Activated CD8-positive, alpha-beta memory T cell treated with anti-CD3 and anti-CD28 coated beads, Interleukin-2, amount 50 U/mL, for 24 hours (primary cell): ENCODE results near the gene PKP2.

Experiments used
- DNase-seq: peaks from one replicate; pipeline ENCODE4 v3.0.0-alpha.2; 2020; ENCODE audit errors: extremely low read depth

PKP2 gene

DNA sequence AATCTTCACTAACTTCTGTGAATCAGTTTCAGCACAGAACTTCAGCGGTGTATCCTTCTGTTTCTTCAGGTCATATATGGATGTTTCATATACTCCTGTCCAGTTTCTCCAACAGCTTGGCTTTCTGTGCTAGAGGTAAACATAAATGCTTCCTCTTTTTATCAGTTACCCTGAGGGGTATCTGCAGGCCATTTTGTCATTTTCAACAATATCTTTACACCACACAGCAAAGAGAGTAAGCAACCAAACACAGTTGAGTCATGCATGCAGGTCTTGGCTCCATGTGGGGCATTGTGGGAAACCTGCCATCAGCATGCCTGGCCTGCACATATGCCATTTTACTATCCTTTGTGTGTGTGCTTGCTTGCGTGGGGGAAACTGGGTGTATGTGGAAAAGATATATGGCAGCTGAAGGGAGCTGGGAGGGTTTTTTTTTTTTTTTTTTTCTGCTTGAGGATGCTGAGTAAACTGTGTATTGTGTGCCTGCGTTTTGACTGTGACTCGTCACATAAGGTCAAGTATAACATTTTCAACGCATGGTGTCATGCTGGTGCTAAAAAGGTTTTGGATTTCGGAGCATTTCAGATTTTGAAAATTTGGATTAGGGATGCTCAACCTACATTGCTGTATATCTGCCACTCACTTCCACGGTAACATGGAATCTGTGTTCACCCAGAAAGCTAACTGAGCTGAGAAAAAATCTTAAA lies 84.7 kb downstream of the PKP2 start:
- DNase-seq: no peak

DNA sequence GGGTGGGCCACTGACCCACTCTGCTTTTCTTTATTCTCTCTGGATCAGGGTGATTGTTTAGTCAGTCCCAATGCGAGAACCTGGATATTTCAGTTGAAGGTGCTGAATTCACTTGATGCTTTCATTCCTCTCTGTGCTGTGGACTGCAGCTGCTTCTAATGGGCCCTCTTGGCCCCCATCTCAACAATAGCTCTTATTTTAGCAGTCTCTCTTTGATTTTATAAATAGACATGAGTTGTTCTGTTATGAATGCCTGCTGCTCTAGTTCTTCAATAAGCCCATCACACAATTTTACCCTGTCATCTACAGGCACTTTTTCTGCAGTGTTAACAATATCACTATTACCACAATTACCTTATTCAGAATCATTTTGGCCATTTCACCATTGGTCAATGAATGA lies 86.7 kb downstream of the PKP2 start:
- DNase-seq: no peak

DNA sequence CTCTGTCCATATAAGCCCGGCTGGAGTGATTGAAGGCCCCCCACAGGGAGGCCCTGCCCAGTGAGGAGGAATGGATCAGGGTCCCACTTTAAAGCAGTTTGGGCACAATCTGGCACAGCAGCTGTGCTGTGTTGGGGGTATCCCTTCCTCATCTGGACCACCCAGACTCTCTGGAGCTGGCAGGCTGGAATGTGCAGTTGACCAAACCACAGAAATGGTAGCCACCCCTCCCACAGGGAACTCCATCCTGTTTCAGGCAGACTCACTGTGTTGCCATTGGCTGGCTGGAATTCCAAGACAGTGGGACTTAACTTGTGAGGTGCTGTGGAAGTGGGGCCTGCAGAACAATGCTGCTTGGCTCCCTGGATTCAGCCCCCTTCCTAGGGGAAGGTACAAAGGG lies 87.4 kb downstream of the PKP2 start:
- no peak for DNase-seq

DNA sequence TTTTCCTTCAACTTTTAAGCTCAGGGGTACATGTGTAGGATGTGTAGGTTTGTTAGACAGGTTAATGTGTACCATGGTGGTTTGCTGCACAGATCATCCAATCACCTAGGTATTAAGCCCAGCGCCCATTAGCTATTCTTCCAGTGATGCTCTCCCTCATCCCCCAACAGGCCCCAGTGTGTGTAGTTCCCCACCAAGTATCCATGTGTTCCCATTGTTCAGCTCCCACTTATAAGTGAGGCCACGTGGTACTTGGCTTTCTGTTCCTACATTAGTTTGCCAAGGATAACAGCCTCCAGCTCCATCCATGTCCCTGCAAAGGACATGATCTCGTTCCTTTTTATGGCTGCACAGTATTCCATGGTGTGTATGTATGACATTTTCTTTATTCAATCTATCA lies 92.3 kb downstream of the PKP2 start:
- DNase-seq: no peak

DNA sequence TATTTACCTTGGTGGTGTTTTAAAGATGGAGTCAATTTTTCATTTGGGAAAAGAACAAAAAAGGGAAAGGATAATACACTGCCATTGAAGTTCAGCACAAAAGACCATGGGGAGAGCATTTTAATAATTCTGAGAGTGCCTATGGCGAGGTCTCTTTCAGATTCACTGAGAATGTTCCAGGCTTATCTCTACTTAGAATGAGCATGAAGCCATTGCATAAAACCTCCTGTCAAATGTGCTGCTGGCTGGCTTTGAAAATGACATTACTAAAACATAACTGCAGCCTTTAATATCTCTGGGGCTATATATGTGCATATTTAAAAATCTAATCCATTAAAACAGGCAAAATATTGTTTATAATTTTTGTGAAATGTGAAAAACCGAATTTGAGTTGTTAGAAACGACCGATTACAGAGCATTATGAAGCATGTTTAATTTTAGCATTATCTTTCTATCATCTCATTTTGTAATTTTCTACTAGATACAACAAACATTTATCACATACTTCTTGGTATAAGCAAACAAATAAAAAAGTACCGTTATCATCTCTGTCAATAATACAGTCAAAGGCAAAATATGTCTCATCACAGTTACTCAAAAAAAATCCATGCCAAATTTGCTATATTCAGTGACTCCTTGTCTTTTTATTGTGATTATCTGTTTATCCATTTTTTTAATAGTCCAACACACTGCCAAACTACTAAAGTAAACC lies 95.2 kb downstream of the PKP2 start:
- DNase-seq: no peak

DNA sequence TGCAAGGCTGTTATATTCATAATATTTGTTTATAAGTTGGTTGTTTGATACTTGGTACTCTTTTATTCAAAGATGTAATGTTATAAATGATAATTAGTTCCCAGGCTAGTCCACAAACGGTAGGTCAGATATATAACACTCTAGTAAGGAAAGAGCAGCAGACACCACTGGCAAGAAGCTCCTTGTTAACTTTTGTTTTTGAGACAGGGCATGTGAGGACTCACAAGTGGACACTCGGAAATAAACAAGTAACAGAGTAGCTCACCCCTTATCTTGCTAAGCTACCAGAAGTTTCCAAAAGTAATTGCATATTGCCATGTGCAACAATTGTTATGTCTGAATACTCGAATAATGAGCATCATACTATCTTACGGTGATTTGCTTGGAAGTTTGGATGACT lies 102.3 kb downstream of the PKP2 start:
- no peak for DNase-seq

DNA sequence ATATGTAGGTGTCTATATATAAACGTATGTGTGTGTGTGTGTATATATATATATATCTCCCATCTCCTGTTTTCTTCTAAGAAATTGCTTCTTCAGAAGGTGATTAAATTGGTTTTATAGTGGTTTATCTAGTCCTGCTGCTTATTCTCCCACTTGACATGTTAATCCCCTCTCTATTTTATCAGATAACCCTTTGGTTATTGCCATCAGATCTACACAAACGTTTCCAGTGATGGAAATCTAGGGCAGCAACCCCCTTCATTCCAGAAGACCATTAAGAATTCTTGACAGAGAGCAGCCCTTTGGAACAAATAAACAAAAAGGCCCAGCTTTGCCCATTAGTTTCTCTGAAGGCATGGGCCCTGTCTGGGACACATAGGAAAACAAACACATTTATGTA lies 106.7 kb downstream of the PKP2 start:
- no peak for DNase-seq

DNA sequence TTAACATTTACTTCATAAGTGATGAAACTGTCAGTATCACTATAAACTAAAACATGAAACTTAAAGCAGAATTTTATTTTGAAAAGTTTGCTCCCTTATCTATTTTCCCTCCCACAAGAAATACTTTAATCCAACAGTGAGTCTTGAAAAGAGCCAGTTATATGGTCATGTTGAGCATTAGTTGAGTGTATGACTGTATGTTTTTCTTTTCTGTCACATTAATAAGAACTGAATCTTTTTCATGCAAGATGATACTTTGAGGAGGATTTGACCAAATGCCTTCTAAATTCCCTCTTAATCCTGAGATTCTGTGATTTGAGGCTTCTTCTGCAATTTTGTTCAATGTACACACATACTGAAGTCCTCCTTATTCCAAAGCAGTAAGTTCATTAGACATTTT lies 107.1 kb downstream of the PKP2 start:
- DNase-seq: no peak

DNA sequence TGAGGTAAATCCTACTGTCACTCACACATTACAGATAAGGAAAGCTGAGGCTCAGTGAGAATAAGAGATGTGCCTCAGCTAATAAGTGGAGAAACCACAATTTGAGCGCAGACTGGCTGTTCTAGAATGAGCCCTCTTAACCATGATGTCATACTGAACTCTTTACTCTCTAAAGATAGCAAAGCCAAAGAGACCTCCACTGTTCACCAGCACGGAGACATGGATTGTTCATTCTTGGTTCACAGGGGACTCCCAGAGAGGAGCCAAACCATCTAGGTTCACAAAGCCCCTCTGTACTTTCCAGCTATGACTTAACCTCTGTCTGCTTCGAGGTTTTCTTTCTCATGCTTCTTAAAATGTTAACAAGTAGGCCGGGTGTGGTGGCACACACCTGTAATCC lies 108.2 kb downstream of the PKP2 start:
- DNase-seq: no peak

DNA sequence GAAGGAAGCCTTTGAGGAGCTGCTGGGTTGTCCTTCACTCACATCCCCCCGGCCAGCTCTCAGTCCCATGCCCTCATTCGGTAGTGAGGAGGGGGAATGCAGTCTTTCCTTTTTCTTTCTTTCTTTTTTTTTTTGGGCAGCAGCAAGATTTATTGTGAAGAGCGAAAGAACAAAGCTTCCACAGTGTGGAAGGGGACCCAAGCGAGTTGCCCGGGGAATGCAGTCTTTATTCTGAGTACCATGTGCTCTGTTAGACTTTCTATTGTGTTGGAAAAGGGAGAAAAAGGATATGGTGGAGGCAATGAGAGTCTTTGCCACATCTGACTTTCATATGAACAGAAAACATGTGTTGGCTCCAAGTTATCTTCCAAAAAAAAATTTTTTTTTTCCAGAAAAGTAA lies 111.0 kb downstream of the PKP2 start:
- no peak for DNase-seq

DNA sequence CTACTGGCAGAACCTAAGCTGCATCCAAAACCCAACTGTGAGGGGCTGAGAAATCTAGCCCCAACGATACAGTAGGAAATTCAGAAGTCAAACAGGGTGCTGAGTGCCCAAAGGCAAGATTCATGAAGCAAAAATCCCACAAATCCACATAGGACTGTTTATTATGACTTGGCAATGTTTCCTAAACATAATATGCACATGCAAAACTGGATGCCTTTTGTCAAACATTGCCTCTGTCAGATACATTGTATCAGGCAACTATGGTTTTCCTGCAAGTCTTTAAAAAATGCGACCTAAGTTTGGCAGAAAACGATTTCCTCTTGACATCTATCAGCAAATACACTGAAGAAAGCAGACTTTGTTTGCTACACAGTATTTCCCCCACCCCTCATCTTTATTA lies 113.5 kb downstream of the PKP2 start:
- DNase-seq: no peak

DNA sequence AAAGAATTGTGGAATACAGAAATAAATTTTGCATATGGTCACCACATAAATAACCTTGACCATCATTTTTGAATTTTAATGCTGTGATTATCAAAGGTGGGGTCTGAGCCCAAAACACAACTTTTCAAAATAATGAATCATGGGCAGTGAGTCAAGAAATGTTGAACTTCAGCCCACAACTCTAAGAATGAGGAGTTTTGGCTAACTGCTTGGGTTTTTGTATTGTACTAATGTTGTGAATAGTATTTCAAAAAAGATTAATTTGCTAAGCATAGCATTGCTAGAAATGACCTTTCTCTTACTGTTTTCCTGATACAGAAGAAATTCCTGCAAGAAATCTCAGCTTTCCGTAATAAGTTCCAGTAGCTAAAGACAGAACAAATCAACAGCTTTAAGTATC lies 116.5 kb downstream of the PKP2 start:
- DNase-seq: no peak

DNA sequence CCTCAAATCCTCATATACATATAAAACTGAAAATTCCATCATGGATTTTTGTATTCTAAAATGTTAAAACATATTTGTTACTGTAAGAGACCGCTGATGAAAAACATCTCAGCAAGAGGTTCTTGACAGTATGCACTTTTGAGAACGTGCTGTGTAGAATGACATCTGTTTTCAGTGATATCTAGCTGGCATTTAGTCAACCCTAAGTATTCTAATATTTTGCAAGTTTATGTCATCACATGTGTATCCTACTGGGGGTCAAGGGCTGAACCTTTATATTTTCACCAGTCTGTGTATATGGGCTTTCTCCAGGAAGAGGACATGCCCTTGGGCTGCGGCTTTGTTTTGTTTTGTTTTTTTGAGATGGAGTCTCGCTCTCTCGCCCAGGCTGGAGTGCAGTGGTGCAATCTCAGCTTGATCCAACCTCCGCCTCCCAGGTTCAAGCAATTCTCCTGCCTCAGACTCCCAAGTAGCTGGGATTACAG lies 118.8 kb downstream of the PKP2 start:
- no peak for DNase-seq

DNA sequence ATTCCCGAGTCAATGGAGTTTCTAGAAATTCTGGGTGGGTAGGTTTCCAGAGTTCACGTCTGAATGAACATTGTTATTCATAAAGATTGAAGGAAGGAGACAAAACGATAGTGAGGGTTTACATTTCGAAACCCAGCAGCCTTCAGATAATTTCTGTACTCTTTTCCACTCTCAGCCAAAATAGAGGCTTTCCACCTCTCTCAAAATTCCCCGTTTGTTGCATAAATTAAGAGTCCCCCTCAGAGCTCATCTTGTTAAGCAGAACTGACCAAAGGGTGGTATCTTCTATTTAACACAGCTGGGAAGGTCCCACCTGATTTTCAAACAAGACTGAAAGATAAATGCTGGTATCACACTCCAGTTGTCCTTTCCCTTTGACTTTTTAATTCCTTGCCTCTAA lies 119.4 kb downstream of the PKP2 start:
- no peak for DNase-seq

DNA sequence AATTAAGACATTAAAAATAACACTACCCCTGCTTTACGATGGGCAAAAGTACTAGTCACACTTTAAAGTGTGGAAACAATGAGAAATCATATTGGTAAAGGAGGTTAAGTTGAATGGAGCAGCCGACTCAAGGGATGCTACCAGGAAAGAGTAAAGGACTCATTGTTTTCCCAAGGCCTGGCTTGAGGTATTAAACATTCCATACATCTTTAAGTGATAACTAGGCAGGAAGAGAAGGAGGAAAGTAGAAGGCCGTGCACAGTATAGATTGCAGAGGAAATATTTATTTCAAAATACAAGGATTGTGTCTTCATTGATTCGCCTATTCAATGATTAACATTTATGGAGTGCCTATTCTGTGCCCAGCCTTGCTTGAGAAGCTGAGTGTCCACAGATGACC lies 120.3 kb downstream of the PKP2 start:
- no peak for DNase-seq

DNA sequence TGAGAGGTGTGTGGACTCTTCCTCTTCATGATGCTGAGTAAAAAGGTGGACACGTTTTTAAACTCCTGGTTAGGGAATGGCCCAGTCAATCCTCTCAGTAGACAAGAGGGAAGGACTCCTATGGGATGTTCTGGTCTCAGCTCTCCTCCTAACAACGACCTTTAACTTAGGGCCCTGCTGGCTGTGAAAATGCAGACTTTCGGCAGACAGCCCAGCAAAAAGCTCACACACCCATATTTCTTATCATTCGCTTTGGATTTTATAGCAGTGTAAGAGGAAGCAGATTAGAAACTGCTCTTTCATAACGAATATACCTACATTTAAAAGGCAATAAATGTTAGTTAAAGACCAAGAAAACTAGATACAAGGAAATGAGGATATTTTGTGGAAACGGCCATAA lies 122.9 kb downstream of the PKP2 start:
- no peak for DNase-seq

DNA sequence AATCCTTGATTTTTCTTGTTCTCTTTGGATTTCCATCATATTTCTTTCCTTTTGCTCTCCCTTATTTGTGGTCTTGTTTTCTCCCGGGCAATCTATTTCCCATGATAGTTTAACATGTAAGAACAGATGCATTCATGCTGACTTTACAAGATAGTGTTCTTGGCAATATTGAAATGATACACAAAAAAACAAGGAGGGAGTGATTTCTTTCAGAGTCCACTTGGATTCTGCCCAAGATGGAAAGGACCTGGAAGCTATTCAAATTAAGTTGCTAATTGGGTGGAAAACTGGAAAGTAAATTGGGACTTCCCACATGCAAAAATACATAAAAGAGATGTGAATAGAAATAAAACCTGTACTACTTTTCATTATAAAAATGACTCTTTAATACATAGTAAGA lies 126.4 kb downstream of the PKP2 start:
- no peak for DNase-seq

DNA sequence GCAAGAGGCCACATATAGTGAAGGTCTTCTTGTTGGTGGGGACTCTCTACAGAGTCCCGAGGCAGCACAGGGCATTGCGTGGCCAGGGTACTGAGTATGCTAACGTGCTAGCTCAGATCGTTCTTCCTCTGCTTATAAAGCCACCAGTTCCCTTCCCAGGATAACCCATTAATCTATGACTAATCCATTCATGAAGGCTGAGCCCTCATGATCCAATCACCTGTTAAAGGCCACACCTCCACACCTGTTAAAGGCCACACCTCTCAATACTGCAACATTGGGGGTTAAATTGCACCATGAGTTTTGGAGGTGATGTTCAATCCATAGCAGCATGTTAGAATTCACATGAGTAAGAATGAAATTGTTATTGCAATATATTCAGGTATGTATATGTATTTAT lies 128.1 kb downstream of the PKP2 start:
- DNase-seq: no peak

DNA sequence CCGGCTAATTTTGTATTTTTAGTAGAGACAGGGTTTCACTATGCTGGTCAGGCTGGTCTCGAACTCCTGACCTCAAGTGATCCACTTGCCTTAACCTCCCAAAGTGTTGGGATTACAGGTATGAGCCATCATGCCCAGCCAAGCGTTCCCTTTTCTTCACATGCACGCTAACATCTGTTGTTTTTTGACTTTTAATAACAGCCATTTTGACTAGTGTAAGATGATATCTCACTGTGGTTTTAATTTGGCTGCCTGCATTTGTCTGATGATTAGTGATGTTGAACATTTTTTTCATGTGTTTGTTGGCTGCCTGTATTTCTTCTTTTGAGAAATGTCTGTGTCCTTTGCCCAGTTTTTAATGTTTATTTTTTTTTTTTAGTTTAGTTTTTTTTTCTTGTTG lies 130.7 kb downstream of the PKP2 start:
- no peak for DNase-seq

DNA sequence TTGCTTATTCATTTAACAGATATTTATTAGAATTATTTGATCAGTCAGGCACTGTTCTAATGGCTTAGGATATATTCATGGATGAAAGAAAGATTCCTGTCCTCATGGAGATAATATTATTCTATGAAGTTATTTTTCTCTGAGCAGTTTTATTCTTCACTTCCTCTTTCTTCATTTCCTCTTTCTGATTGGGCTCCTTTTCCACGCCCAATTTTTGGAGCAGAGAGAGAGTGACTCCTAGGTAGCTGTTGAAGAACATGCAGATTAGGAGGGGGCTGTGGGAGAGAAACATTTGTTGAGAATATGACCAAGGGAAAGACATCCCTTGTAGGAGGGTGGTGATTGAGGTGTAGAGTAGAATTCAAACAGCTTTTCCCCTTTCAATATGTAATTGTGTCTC lies 134.9 kb downstream of the PKP2 start:
- DNase-seq: no peak

DNA sequence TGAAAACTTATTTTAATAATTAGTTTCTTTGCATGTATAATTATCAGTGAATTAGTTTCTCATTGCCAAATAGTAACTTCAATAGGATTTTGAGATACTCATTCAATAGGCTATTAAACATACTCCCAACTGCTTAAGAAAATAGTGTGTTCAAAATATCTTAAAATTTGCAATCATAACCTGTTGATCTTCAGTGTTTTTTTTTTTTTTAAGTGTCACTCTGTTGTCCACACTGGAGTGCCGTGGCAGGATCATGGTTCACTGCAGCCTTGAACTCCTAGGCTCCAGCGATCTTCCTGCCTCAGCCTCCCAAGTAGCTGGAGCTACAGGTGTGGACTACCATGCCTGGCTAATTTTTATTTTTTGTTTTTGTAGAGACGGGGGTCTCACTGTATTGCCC lies 139.4 kb downstream of the PKP2 start:
- DNase-seq: no peak

DNA sequence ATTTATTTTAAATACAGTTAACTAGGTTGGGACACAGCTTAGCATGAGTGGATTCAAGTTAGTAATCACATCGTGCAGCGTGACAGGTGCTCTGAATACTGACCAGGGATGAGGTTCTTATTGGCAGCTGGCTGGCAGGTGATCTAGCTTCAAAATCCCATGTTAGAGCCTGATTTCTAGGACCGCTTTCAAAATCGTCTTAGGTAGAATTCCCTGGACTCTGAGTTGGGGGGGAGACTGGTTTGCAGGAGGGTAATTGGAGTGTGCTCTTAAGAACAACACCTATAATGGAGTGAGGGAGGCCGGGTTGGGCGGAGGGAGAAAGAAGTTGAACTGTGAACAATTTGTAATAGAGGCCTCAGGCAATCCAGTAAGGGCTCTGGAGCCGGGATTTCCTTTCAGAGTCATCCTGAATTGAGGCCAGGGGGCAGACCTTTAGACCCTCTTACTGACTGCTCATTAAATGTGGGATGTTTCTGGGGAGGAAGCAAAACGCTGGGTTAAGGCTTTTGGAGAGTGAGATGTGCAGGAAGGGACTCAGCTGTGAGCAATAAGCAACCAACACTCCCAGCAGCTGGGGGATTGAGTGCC lies 140.0 kb downstream of the PKP2 start:
- DNase-seq: no peak
